Stimulated activated CD4-positive, alpha-beta T cell treated with anti-CD3 and anti-CD28 coated beads, Interleukin-2, amount 100 ng/mL, for 24 hours (primary cell): ENCODE results near the gene RNF223.
"Not testable (repeated sequence)": the region's sequence is repeated elsewhere in the genome, so short reads cannot be mapped to it uniquely, and the experiment has no call there.

Experiments used
- DNase-seq, 2 donors: peaks; one replicate each; pipeline ENCODE4 v3.0.0-alpha.2; 2020

Gene RNF223

DNA sequence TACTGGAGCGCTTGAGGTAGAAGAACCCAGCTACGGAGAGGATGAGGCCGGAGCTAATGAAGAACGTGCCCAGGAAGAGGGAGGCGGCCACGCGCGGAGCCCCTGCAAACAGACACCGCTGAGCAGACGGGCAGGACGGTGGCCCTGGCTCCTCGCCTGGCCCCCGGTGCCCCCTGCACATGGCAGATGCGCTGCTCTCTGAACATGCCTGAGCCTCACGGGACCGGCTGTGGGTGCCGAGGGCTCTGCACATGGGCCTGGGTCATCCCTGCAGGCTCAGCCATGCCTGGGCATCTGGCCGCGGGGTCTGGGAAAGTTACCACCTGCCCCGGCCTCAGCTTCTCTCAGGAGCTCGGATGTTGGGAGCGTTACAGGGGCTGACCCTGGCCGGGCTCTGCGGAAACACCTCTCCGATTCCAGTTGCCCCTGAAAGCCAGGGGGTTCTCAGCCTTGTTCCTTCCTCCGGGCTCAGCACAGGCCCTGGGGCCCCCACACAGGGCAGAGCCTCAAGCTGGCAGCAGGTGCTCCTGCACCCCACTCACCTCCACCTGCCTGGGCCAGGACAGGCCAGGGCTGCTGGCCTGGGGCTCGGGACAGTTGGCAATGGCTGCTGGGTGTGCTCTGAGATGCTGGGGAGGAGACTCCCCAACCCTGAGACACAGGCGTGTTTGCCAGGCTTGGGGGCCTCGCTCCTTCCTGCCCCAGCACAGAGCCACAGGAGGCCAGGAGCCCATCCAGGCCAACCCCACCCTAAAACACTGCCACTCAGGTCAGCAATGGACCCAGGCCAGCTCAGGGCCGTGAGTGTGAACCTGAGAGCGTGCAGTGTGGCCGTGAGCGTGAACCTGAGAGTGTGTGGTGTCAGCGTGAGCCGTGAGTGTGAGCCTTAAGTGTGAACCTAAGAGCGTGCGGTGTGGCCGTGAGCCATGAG is 12.1 kb upstream of the RNF223 start:
- DNase-seq = no peak

DNA sequence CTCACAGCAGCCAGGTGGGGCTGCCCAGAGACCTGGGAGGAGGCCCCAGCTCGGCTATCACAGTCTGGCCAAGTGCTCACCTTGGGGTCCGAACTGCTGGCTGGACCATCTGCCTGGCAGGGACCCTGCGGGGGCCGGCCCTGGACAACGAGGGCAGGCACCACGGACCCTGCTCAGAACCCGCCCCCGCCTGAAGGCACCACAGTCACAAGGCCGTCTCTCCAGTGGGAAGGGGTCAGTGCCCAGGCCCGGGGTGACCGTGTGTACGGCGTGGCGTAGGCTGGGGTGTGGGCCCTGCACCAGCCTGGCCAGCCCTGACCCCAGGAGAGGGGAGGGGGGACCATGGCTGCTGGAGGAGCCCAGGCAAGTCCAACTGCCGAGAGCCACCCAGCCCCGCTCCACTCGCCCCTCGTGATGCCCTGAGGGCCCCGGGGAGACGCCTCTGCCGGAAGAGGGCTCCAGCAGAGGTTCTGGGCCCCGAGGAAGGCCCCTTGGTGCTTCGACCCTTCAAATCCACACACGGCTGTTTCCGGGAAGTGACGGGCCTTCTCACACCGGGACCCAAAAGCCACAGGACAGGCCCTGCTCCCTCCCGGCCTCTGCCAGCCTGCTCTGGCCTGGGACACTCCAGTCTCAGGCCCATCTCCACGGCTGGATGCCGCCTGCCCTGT is 11.2 kb upstream of the RNF223 start:
- DNase-seq = no peak

DNA sequence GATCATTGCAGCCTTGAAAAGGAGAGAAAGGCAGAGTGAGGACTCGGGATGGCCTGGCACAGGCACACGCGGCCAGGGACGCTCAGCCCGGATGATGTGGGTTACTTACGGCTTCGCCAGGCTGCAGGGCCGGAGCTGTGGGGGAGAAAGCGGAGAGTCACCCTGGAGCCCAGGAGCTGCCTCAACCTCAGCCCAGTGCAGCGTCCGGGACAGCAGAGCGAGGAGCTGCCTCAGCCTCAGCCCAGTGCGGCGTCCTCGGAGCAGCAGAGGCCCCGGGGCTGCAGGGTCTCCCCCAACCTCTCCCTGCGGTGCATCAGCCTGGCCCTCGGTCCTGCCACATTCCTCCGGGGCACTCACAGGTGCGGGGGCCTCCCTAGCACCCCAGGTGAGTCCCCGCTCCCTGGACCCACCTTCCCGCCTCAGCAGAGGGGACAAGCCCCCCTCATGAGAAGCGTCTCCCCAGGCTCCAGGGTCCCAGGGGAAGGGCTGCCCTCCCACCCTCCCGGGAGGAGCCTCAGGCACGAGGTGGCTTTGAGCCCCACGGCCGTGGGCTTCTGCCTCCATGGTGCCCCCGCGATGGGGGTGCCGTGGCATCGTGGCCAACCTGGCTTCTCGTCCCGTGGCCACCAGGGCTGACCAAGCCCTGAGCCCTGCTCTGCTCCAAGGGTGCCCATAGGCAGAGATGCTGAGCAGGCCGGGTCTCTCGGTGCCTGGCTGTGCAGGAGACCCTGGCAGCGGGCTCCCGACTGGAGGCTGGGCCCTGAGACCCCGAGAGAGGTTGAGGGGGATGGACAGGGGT is 10.5 kb upstream of the RNF223 start:
- no peak for DNase-seq

DNA sequence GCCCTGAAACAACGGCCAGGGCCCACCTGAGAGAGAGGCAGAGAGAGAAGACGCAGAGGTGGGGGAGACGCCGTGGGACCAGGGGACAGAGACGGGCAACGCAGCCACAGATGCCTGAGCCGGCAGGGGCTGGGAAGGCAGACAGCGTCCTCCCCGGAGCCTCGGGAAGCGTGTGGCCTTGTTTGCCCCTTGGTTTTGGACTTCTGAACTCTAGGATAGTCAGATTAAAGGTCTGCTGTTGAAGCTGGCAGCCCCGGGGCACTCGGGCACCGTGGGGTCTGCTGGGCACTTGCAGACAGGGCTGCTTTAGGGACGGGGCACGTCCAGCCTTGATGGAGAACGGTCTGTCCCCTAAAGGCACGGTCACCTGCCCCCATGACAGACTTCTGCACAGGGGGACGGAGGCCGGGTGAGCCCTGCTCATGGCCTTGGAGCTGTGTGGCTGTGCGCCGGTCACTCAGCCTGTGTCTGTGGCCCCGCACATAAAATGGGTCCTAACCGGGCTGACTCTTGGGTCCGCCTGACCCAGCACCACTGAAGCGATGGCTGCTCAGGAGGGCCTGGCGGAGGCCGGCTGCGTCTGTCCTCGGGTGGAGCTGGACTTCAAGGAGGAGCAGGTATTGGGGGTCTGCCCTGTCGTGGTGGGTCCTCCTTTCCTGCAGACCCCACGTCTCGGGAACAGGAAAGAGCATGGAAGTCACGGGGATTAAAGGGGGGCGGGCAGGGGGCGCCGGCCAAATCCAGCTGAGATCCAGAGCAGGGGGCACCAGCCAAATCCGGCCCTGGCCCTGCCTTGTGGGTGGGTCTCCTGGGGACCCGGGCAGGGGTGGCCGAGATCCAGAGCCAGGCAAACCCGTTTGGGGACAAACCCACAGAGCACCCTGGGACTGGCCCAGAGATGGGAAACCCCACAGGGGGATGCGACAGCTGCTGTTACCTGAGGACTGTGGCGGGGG is 9.6 kb upstream of the RNF223 start:
- no peak for DNase-seq

DNA sequence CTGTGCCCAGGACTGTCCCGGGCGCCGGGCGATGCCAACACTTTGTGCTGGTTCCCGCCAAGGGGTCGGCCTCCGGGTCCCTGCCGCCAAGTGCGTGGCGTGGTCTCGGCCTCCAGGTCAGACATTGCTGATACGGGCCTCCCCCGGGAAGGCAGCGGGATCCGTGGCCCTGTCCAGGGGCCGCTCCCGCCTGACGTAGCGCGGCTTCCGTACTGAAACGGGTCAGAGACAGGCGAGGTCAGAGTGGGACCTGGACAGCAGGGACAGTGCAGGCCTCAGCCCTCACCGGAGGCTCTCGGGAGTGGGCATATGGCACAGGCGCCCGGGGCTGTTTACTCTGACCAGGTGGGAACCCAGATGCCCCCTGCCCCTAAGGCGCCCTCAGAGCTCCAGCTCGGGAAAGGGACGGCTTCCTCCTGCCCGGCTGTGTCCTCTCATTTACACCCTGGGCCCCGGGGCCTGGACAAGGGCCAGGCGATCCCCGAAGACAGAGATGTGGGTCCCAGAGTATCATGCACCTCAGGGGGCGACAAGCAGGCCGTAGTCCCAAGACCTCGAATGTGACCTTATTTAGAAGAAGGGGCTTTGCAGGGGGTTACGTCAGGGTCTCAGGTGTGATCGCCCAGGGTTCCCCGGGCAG is 8.8 kb upstream of the RNF223 start:
- DNase-seq = peak in 1 of 2 donors; percentile 0

DNA sequence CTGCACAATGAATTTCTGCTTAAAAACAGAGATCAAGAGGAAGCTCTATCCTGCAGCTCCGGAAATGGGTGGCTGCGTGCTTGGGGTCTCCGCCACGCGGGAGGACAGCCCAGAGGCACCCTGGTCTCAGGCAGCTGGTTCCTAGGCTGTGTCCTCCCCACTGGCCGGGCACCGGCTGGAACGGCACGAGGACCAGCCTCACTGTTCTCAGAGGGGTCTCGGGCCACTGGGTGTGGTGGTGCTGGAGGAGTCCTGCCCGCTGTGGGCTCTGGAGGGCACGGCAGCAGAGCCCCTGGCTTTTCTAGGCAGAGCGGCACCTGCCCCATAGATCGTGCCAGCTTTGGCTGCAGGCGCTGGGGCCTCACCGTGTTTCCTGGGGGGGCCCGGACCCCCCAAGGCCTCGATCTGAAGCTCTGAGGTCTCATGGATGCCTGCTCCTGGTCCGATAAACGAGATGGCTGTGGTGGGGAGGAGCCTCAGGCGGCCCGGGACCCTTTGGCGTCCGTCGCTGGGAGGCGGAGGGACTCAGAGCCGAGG is 8.2 kb upstream of the RNF223 start:
- no peak for DNase-seq

- DNase-seq = no peak
Measured at GRCh38 chr1:1081311-1082238, 7.5 kb upstream of the RNF223 start.

DNA sequence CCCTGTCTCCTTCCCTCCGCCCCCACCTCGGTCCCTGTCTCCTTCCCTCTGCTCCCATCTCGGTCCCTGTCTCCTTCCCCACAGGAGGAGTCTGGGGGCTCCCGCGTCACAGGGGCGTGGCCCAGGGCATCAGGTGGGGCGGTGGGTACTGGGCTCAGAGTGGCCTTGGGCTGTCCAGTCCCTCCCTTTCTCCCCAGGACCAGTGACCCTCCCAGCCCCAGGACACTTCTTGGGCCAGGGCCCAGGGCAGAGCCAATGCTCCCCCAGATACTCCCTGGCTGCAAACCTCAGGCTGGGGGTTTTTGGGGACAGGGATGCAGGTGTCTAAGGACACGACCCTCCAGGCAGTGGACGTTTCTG is 6.8 kb upstream of the RNF223 start:
- DNase-seq = no peak

DNA sequence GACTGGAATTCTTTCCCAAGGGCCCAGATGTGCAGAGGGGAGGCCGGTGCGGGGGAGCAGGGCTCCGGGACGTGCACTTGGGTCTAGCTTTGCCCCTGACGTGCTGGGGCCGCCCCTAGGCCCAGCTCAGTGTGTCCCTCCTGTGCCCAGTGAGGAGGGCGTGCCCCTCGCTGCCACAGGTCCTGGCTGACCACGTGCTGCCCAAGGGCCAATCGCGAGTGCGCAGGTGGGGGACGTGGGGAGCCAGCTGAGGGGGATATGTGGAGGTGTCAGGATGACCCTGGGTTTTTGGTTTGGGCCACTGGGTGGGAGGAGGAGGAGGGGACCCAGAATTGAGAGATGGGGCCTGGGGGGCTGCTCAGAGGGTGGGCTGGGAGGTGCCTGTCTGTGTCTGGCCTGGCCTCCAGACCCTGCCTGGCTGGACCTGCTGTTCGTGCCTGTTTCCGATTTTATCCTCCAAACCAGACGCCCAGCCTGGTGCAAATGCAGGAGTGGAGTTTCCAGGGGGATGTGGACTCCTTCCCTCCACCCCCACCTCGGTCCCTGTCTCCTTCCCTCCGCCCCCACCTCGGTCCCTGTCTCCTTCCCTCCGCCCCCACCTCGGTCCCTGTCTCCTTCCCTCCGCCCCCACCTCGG is 6.1 kb upstream of the RNF223 start:
- DNase-seq = peak in 1 of 2 donors; percentile 29

DNA sequence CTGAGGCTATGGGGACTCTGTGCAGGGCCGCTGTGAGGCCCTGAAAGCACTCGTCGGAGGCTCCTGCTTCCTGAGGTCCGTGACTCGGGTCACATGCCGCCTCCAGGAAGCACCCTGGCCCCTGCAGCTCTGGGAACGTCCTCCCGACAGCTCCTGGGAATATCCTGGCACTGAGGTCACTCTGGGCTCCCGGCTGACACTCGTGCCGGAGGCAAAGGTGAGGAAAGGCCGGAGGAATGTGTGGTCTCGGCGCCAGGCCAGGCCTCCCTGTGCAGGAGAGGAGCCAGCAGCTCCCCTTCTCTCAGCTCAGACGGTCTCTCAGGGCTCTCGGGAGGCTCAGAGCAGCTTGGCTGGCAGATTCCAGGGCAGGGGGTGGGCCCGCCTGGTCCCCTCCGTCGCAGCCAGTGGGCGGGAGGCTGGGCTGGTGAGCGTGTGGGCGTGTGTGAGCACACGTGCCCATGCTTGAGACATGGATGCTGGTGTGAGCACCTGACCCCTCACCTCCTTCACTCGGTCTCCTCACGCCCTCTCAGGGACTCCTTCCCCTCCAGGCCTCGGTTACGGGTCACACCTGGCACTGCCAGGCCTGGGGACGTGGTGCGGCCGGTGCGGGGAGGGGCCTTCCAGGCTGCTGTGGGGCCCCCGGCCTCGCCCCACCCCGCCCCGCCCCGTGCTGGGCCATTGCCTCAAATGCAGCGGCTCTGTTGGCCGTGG is 5.5 kb upstream of the RNF223 start:
- peak; percentile 48 to 52 for DNase-seq

DNA sequence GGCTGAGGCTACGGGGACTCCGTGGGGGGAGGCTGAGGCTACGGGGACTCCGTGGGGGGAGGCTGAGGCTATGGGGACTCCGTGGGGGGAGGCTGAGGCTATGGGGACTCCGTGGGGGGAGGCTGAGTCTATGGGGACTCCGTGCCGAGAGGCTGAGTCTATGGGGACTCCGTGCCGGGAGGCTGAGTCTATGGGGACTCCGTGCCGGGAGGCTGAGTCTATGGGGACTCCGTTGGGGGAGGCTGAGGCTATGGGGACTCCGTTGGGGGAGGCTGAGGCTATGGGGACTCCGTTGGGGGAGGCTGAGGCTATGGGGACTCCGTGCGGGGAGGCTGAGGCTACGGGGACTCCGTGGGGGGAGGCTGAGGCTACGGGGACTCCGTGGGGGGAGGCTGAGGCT is 3.3 kb upstream of the RNF223 start:
- not testable (repeated sequence) for DNase-seq

- no peak for DNase-seq
Measured at GRCh38 chr1:1075148-1075935, 1.2 kb upstream of the RNF223 start.

DNA sequence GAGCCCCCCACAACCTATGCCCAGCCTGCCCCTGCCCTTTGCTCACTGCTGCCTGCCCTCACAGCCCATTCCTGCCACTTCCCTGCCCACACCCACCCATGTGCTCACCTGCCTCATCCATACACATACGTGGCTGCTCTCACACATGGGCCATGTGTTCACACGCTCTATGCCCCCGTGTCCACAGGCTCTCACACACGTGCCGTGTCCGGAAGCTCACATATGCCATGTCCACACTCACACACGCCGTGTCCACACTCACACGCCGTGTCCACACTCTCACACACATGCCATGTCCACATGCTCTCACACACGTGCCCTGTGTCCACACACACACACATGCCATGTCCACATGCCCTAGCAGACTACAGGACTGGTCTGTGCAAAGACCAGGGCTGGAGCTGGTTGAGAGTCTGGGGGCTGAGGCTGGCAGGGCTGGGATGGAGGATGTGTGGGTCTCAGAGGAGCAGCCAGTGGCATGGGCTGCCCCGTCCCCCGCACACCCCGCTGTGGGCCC is 583 bp upstream of the RNF223 start:
- DNase-seq = no peak

DNA sequence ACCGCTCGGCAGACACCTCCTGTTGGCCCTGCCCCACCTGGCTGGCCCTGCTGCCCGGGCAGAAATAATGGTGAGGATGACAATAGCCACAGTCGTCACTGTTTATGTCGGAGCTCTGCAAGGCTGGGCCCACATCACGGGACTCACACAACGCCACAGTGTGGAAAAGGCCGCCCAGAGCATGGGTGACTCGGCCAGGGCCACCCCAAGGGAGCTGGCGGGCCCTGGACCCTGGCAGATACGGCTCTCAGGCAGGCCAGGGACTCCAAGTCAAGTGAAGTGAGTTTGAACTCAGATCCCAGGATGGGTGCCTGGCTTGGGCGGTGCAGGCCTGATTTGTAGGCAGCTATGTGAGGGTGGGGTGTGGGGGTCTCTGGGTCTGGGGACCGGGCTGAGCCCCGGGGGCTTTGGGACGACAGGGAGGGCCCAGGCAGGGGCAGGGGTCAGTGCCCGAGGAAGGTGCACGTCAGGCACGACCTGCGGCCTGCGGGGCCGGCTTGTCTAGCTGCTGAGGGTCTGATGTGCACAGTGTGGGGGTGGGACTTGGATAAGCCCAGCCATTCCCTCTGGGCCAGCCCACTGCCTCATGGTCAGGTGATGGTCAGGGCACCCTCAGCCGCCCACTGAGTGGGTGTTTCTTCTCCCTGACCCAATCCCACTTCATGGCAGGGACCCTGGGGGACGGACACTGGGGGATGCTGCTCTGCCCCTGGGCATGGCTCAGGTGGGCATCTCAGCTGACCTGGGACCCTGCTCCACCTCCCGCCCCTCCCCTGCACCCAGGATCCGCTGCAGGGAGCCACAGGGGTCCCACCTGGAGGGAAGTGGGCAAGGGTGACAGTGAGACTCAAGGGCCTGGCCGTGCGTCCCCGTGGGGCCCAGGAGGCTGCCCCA is 1.0 kb downstream of the RNF223 start:
- DNase-seq = no peak

- DNase-seq = no peak
Measured at GRCh38 chr1:1072299-1072848, 1.7 kb downstream of the RNF223 start.

DNA sequence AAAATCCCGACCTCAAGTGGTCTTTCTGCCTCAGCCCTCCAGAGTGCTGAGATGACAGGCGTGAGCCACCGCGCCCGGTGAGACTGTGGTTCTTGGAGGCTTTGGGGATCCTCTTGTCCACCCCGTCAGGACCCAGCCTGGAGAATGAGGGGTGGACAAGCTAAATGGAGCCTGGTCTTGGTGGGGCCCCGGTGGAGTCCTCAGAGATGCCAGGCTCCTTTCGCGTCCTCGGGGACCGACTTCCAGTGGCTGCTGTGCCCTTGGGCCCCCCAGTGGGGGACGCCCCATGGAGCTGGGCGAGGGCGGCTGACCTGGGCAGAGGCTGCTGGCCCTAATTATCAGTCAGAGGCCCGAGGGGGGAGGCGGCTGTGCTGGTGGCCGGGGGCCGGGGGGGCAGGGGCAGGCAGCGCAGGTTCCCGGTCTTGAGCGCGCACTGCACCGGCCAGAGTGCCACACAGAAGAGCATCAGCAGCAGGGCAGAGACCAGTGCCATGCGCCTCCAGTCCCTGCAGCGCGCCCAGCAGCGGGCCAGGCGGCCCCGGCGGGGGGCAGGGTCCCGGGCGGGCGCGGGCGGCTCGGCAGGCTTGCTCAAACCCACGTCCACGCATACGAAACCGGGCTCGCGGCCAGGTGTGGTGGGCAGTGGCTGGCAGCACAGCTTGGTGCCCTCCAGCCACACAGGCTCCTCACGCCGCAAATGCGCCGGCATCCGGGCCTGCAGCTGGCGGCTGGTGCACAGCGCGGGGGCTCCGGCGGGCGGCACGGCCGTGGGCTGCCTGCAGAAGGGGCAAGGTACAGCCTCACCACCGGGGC is 2.4 kb downstream of the RNF223 start:
- DNase-seq = no peak
